Endothelial cell of hepatic sinusoid (primary cell): Measurements from ENCODE around the gene SERPINE3.

Source experiments
- in situ Hi-C: cut with HindIII; loops from 2 replicates; pipeline ENCODE4 v1.10.0; 2017; ENCODE audit warnings: low sequenced_read_pairs

SERPINE3 gene

DNA sequence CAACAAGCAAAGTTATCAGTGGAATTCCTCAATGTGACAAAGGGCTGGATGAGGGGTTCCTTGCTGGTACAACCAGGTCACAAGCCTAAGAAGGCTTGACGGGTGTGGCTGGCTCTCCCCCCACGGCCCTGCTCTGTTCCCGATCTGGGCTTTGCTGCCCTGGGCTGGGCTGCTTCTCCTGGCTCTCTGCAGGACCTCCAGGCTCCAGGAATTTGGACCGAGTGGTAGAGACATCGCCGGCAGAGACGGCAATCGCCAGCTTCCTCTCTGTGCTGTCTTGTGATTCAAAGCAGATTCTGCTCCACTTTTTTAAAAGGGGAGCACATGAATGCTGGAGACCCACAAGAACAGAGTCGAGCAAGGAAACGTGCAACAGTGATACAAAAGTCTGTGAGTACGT is at the start of gene SERPINE3:
Gene SERPINE3, plus strand, starts transcription at position 338 of the 400 bp plus-strand sequence. CDS start 1,401 bp downstream, outside the sequence.
- in situ Hi-C loops = no loop called here

DNA sequence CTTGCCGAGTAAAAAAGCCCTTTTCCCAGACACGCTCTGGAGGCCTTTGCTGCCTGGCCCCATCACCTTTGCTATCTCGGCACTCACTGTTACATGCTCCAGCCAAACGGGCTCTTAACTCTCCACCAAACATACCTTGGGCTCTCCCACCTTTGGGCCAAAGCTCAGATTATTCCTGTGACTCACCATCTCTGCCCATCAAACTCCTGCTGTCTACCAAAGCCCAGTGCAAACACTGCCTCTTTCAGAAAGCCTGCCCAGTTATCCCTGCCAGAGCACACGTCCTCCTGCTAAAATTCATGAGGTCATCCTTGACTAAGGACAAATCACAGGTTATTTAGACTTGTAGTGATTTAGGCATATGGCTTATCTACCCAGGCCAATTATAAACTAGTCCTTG is 48.1 kb upstream of the SERPINE3 start:
- in situ Hi-C loops = no loop called here

DNA sequence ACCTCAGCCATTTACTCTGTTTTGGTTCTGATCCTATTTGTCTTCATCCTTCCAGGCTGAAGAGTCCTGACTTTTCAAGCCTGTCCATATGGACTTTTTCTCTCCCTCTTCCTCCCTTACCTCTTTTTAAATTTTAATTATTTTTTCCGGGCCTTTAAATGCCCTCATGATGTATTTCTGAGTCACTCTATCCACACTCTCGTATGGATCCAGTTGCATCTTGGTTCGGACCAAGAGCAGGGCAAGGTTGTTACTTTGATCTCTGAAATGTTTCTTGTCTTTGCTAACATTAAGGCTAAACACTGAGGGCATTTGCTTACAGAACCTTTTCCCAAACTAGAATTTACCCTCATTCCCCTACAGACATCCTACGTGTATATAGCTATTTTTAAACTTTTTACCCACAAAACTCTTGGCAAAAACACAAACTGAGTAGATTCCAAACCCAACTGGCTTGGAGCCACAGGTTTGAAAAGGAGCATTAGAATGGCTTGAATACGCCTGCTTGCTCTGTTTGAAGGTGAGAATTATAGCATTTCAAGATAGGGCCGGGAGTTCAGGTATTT is 47.4 kb upstream of the SERPINE3 start:
- in situ Hi-C loops = no loop called here

DNA sequence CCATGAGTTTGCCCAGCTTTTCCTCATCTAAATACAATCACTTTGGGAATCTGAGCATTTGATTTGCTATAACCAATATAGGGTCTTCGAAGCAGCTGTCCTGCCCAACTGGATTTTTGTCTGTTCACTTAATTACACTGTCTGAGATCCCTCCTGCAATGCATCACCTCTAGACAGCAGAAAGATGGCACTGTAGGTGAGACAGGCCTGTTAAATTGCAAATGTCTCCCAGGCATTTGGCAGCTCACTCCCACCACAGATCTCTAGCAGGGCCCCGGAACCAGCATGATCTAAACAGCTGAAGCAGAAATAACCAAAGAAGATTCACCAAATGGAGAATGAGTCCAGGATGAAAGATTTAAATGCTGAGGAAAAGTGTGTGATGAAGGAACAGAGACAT is 41.9 kb upstream of the SERPINE3 start:
- in situ Hi-C loops = no loop called here

- in situ Hi-C loops = no loop called here
Measured at GRCh38 chr13:51298812-51299211, 40.7 kb upstream of the SERPINE3 start.

- in situ Hi-C loops = no loop called here
Measured at GRCh38 chr13:51303063-51303552, 36.4 kb upstream of the SERPINE3 start.

DNA sequence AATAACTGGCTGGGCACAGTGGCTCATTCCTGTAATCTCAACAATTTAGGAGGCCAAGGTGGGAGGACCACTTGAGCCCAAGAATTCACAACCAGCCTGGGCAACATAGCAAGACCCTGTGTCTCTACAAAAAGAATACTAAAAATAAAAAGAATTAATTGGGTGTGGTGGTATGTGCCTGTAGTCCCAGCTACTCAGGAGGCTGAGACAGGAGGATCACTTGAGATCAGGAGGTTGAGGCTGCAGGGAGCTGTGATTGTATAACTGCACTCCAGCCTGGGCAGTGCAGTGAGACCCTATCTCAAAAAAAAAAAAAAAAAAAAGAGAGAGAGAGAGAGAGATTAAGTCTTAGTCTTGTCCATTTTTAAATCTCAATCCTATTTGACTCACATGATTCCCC is 35.6 kb upstream of the SERPINE3 start:
- in situ Hi-C loops = no loop called here

DNA sequence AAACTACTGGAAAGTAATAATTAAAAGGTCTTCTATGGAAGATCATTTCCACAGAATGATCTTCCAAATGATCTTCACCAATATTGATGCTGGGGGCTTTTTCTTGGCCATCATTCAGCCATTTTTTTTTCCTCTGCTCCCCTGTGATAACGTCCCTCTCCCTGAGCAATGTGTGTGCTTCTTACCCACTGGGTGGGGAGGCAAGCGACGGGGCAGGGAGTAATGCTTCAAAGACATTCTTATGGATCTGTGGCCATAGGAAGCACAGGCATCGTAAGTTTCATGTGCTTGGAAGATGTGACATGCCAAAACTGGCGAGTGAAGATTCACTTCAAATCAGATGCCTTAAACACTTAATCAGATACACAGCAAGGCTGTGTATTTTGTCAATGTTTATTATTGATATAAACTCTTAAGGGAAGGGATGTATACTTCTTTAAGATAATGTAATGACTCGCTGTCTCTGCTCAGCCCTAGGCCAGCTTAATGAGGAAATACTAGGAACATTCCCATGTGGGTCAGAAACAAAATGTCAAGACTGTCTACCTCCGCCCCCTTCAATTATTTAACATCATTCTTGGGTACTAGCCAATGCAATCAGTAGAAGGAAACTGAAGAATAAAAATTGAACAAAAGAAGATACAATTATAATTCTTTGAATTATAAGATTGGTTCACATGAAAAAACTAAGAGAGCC is 34.1 kb upstream of the SERPINE3 start:
- in situ Hi-C loops = no loop called here

- in situ Hi-C loops = no loop called here
Measured at GRCh38 chr13:51308781-51309180, 30.7 kb upstream of the SERPINE3 start.

- in situ Hi-C loops = no loop called here
Measured at GRCh38 chr13:51311231-51311630, 28.3 kb upstream of the SERPINE3 start.

GRCh38 chr13:51311957-51312520 is 27.5 kb upstream of the SERPINE3 start:
- in situ Hi-C loops = no loop called here

- in situ Hi-C loops = no loop called here
Measured at GRCh38 chr13:51313619-51314018, 25.9 kb upstream of the SERPINE3 start.

- in situ Hi-C loops = no loop called here
Measured at GRCh38 chr13:51317262-51317661, 22.2 kb upstream of the SERPINE3 start.

GRCh38 chr13:51318015-51318414 is 21.5 kb upstream of the SERPINE3 start:
- in situ Hi-C loops = no loop called here

- in situ Hi-C loops = no loop called here
Measured at GRCh38 chr13:51318876-51319275, 20.6 kb upstream of the SERPINE3 start.

- in situ Hi-C loops = no loop called here
Measured at GRCh38 chr13:51321836-51322235, 17.7 kb upstream of the SERPINE3 start.

- in situ Hi-C loops = no loop called here
Measured at GRCh38 chr13:51322826-51323225, 16.7 kb upstream of the SERPINE3 start.

DNA sequence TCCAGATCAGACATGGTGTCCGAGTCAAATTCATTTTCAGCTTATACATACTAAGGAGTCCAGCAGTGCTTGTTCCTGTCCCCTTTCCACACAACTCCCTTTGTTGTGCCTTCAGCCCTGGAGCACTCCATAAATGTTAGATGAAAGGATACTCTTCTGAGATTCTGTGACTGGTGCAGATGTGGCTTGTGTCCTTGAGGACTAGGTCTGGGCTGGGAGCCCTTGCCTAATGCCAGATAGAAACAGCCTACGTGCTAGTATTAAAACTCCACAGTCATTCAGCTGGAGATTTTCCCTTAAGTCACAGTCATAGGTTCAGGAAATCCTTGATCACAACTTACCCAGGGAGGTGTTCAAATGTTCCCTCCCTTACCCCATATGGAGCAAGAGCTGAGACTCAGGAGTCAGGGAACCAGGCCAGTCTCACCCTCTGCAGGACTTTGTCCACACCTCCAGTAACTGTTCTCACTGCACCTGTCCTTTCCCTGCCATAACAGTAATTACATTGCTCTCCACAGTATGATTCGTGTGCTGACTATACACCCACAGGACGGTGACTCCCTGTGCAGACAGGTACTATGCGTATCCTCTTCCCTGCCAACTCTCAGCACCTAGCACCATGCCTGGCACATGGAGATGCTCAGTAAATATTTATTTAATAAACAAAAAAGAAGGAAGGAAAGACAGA is 15.5 kb upstream of the SERPINE3 start:
- in situ Hi-C loops = no loop called here

GRCh38 chr13:51324714-51325420 is 14.6 kb upstream of the SERPINE3 start:
- in situ Hi-C loops = loop anchor here (5.0 kb wide), 1 partner anchor 87 kb away; no protein-coding TSS in a partner anchor

DNA sequence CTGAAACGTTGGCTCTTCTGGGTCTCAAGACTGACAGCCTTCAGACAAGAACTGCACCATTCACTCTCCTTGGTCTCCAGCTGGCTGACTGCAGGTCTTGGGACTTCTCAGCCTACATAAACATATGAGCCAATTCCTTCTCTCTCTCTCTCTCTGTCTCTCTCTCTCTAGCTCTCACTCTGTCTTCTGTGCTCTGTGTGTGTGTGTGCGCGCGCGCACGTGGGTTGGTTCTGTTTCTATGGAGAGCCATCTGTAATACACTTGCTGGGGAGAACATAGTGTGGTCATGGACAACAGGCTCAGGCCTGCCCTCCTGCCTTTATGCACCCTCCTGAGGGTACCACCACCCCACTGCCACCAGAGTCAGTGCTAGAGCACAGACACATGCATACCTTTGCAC is 13.7 kb upstream of the SERPINE3 start:
- in situ Hi-C loops = loop anchor here (5.0 kb wide), 1 partner anchor 86 kb away; no protein-coding TSS in a partner anchor

GRCh38 chr13:51326777-51327176 is 12.7 kb upstream of the SERPINE3 start:
- in situ Hi-C loops = loop anchor here (5.0 kb wide), 1 partner anchor 86 kb away; no protein-coding TSS in a partner anchor
